Activated naive CD4-positive, alpha-beta T cell treated with anti-CD3 and anti-CD28 coated beads, Interleukin-2, amount 50 U/mL, for 24 hours (primary cell): ENCODE results near the gene HSPB1.
"Not testable (repeated sequence)": the region's sequence is repeated elsewhere in the genome, so short reads cannot be mapped to it uniquely, and the experiment has no call there.

Source experiments
- H3K27ac Mint-ChIP-seq: one replicate; pipeline ENCODE4 v1.8.0; 2021; ENCODE audit warnings: mild to moderate bottlenecking, mixed read lengths
- H3K27me3 Mint-ChIP-seq: one replicate; pipeline ENCODE4 v1.8.0; 2021; ENCODE audit warnings: mixed read lengths
- H3K36me3 Mint-ChIP-seq: one replicate; pipeline ENCODE4 v1.8.0; 2021; ENCODE audit warnings: mixed read lengths
- H3K4me1 Mint-ChIP-seq: one replicate; pipeline ENCODE4 v1.8.0; 2021; ENCODE audit warnings: mixed read lengths
- H3K4me3 Mint-ChIP-seq: one replicate; pipeline ENCODE4 v1.8.0; 2021; ENCODE audit warnings: mild to moderate bottlenecking, mixed read lengths
- H3K9me3 Mint-ChIP-seq: one replicate; pipeline ENCODE4 v1.8.0; 2021; ENCODE audit warnings: mixed read lengths

HSPB1 gene

DNA sequence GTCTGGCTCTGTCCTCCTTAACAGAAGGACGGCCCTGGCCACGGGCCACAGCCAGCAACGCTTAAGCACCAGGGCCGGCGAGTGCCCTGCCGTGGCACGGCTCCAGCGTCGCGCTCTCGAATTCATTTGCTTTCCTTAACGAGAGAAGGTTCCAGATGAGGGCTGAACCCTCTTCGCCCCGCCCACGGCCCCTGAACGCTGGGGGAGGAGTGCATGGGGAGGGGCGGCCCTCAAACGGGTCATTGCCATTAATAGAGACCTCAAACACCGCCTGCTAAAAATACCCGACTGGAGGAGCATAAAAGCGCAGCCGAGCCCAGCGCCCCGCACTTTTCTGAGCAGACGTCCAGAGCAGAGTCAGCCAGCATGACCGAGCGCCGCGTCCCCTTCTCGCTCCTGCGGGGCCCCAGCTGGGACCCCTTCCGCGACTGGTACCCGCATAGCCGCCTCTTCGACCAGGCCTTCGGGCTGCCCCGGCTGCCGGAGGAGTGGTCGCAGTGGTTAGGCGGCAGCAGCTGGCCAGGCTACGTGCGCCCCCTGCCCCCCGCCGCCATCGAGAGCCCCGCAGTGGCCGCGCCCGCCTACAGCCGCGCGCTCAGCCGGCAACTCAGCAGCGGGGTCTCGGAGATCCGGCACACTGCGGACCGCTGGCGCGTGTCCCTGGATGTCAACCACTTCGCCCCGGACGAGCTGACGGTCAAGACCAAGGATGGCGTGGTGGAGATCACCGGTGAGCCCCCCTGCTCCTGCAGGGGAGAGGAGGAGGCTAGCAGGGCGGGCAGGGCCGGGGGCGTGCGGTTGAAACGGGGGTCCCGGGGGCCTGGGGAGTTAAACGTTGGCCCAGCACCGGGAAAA, at the start of gene HSPB1:
TSS of gene HSPB1 (plus strand) at position 327 of the 855 bp plus-strand sequence. CDS start at position 367, 40 bp downstream.
- Mint-ChIP-seq H3K4me3 (peak within 1 kb of the TSS; percentile 85), H3K36me3 (no peaks in the 10 kb centered on the region), H3K27me3 (no peaks in the 10 kb centered on the region), H3K9me3 (no peaks in the 10 kb centered on the region), H3K4me1 (peaks cover 13% of the 10 kb centered on the region), H3K27ac (peak within 1 kb of the TSS; percentile 92)

DNA sequence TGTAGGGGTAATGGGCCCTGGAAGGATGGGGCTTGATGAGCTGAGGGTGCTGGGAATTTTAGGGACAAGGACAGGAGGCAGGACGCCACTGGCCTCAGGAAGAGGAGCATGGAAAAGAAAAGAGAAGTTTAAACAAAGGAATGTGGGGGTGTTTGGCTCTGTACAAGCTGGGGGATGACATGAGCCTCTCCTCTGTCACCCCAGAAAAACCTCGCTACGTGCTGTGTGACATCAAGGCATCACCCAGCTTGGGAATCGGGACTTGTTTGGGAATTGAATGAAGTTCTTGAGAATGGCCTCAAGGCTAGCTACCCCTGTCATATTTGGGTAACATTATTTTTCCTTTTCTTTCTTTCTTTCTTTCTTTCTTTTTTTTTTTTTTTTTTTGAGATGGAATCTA, 47.7 kb upstream of the HSPB1 start:
- Mint-ChIP-seq H3K9me3 (no peaks in the 10 kb centered on the region), H3K36me3 (no peaks in the 10 kb centered on the region), H3K27me3 (peaks cover 6% of the 10 kb centered on the region), H3K27ac (no peak overlapping the region), H3K4me3 (no peak overlapping the region), H3K4me1 (no peaks in the 10 kb centered on the region)

DNA sequence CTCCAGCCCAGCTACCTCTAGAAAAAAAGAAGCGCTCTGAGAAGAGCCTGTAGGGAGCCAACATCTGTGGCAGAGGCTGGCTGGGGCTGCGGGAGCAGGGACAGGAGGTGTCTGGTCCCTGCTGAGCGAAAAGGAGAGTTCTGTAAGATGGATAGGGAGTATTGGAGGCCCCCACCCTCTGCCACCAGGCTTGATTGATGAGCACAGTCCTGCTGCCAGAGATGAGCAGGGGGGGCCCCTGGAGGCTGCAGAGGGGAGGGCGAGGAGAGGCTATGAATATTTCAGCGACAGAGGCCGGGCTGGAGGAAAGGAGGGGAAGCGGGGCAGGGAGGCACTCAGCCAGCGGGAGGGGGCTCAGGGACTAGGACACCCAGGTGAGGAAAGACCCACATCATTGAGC, 44.5 kb upstream of the HSPB1 start:
- no peaks in the 10 kb centered on the region for H3K9me3 Mint-ChIP-seq
- H3K4me3 Mint-ChIP-seq: no peak overlapping the region
- peaks cover 12% of the 10 kb centered on the region for H3K27me3 Mint-ChIP-seq
- no peak overlapping the region for H3K27ac Mint-ChIP-seq
- H3K36me3 Mint-ChIP-seq: no peaks in the 10 kb centered on the region
- no peaks in the 10 kb centered on the region for H3K4me1 Mint-ChIP-seq

DNA sequence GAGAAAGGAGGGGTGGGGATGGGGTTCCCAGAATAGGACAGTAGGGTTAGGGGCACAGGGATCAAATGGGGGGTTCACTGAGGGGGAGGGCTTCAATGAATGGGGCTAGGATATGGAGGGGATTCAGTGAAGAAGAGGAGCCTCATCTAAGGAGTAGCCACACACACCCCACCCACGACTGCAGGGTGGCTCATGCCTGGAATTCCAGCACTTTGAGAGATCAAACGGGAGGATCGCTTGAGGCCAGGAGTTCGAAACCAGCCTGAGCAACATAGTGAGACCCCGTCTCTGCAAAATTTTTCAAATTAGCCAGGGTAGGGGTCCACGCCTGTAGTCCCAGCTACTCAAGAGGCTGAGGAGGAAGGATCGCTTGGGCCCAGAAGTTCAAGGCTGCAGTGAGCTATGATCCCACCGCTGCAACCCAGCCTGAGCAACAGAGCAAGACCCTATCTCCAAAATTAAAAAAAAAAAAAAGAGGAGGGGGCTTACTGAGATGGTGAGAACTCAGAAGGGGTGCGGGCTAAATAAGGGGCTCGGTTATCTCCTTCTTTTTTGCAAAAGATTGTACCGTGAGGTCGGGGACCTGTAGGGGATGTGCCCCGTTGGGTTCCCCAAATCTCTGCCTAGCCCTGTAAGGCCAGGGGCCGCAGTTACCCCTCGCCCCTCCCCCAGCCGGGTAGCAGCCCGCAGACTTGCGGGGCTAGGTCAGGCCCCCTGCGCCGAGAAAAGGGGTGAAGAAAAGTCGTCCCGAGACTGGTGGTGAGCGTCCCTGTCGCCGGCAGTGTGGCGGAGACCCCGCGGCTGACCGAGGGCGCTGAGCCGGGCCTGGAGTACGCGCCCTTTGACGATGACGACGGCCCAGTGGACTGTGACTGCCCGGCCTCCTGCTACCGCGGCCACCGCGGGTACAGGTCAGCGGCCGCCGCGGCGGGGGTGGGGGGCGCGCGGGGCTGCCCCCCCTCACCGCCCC, 43.1 kb upstream of the HSPB1 start:
- Mint-ChIP-seq H3K27me3 (peaks cover 13% of the 10 kb centered on the region), H3K9me3 (no peaks in the 10 kb centered on the region), H3K27ac (no peak overlapping the region), H3K4me3 (peak overlapping the region; percentile 47), H3K36me3 (no peaks in the 10 kb centered on the region), H3K4me1 (no peaks in the 10 kb centered on the region)

DNA sequence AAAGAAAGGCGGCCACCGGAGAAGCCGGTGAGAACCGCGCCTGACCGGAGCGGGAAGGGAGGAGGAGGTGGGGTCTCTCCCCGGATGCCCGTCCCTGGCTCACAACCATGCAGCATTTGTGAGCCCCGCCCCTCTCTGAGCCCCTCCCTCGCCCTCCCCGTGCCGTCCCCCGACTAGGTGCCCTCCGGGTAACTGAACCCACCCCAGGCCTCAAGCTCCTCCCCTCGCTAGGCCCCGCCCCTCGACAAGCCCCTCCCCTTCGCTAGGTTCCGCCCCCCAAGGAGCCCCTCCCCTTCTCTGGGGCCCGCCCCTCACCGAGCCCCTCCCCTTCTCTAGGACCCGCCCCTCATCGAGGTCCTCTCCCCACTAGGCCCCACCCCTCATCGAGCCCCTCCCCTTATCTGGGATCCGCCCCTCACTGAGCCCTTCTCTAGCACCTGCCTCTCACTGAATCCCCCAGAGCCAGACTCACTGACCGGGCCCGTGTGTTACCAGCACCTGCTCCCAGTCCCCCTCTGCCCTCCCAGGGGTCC, 42.2 kb upstream of the HSPB1 start:
- H3K27me3 Mint-ChIP-seq: peaks cover 17% of the 10 kb centered on the region
- no peak overlapping the region for H3K4me3 Mint-ChIP-seq
- no peaks in the 10 kb centered on the region for H3K36me3 Mint-ChIP-seq

GRCh38 chr7:76261329-76261728, 41.1 kb upstream of the HSPB1 start:
- Mint-ChIP-seq H3K4me3 (no peak overlapping the region), H3K27ac (no peak overlapping the region)

More for the DNA sequence above, 42.2 kb upstream of the HSPB1 start:
- Mint-ChIP-seq H3K27ac (no peak overlapping the region), H3K4me1 (no peaks in the 10 kb centered on the region), H3K9me3 (no peaks in the 10 kb centered on the region)

DNA sequence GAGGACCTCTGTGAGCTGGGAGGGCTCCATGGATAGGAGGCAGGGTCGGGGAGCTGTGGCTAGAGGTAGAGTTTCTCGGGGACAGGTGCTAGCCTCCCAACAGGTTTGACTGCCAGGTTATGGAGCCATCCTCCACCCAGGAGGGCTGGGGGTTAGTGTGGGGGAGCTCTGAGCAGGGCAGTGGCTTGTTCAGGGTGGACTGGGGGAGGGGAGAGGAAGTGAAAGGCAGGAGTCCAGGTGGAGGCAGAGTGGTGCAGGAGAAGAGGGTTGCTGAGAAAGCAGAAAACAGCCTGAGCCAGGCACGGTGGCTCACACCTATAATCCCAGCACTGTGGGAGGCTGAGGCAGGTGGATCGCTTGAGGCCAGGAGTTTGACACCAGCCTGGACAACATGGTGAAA, 40.5 kb upstream of the HSPB1 start:
- Mint-ChIP-seq H3K36me3 (no peaks in the 10 kb centered on the region), H3K27me3 (peaks cover 18% of the 10 kb centered on the region), H3K4me3 (no peak overlapping the region), H3K27ac (no peak overlapping the region), H3K4me1 (no peaks in the 10 kb centered on the region), H3K9me3 (no peaks in the 10 kb centered on the region)

More at GRCh38 chr7:76261329-76261728, 41.1 kb upstream of the HSPB1 start:
- Mint-ChIP-seq H3K4me1 (no peaks in the 10 kb centered on the region), H3K27me3 (peaks cover 18% of the 10 kb centered on the region), H3K36me3 (no peaks in the 10 kb centered on the region), H3K9me3 (no peaks in the 10 kb centered on the region)

- H3K27me3 Mint-ChIP-seq: peaks cover 18% of the 10 kb centered on the region
- H3K27ac Mint-ChIP-seq: no peak overlapping the region
Observed at GRCh38 chr7:76262683-76263402, 39.6 kb upstream of the HSPB1 start.

DNA sequence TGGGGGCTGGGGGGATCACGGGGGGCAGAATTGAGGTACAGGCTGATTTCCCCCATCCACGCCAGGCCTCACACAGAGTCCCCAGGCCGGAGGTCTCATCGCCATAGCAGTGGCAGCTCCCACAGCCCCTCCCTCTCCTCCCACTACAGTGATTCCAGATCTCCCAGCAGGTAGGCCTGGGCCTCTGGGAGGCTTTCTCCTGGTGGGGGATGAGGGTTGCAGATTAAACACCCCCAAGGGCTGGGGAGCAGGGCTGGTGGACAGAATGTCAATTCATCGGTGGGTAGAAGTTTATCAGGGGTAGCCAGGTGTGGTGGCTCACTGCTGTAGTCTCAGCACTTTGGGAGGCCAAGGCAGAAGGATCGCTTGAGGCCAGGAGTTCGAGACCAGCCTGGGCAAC, 37.2 kb upstream of the HSPB1 start:
- peaks cover 21% of the 10 kb centered on the region for H3K27me3 Mint-ChIP-seq
- H3K27ac Mint-ChIP-seq: no peak overlapping the region
- H3K4me3 Mint-ChIP-seq: no peak overlapping the region
- no peaks in the 10 kb centered on the region for H3K4me1 Mint-ChIP-seq
- no peaks in the 10 kb centered on the region for H3K9me3 Mint-ChIP-seq
- H3K36me3 Mint-ChIP-seq: no peaks in the 10 kb centered on the region

More at GRCh38 chr7:76262683-76263402, 39.6 kb upstream of the HSPB1 start:
- Mint-ChIP-seq H3K9me3 (no peaks in the 10 kb centered on the region), H3K36me3 (no peaks in the 10 kb centered on the region), H3K4me1 (no peaks in the 10 kb centered on the region), H3K4me3 (no peak overlapping the region)

DNA sequence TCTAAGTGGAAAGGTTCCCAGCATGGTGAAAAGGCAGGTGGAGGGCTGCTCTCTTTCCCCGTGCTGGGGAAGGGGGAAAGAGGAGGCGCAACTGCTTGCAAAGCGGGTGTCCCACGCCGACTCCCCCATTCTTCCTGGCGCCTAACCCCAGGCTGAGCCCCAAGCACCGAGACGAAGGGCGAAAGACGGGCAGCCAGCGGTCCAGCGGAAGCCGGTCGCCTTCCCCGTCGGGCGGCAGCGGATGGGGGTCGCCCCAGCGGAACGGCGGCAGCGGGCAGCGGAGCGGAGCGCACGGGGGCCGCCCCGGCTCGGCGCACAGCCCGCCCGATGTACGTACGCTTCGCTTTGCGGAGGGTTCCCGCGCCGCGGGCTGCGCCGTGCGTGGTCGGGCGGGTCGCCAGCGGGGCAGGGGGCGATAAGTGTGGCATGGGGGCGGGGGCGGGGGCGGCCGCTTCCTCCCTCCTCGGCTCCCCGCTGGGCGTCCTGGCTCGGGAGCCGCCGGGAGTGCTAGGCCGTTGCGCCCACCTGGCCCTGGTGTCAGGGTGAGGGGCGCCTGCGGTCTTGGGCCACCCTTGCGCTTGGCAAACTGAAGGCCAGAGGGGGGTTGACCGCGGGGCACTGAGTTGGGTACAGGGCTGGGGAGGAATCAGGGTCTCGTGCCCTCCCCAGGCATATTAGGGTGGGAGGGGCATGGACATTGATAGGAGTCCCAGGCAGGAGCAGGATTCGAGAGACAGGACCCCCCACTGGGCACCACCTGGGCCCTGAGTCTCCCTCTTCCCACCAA, 35.2 kb upstream of the HSPB1 start:
- H3K36me3 Mint-ChIP-seq: no peaks in the 10 kb centered on the region
- no peaks in the 10 kb centered on the region for H3K4me1 Mint-ChIP-seq
- no peak overlapping the region for H3K27ac Mint-ChIP-seq
- peaks cover 17% of the 10 kb centered on the region for H3K27me3 Mint-ChIP-seq
- H3K9me3 Mint-ChIP-seq: no peaks in the 10 kb centered on the region
- H3K4me3 Mint-ChIP-seq: peak overlapping the region; percentile 36

- no peaks in the 10 kb centered on the region for H3K36me3 Mint-ChIP-seq
- peaks cover 15% of the 10 kb centered on the region for H3K27me3 Mint-ChIP-seq
- no peaks in the 10 kb centered on the region for H3K9me3 Mint-ChIP-seq
- no peak overlapping the region for H3K4me3 Mint-ChIP-seq
- H3K27ac Mint-ChIP-seq: no peak overlapping the region
- peaks cover 2% of the 10 kb centered on the region for H3K4me1 Mint-ChIP-seq
Observed at GRCh38 chr7:76267894-76268183, 34.6 kb upstream of the HSPB1 start.

DNA sequence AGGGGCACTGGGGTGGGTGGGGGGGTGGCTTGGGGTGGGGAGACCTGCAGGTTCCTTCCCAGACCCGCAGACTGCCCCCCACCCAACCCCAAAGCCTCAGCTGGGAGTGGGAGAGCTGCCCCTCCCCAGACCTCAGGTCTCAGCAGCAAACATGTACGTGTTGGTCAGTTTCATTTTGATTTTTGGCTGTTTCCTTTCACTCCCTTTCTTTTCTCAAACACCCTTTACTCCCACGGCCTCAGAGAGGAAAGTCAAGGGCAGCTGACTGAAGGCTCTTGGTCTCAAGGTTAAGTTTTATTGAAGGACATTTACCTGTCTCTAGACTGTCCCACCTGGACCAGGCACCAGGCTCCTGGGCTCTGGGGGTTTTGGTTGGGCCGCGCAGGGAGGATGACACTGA, 34.1 kb upstream of the HSPB1 start:
- Mint-ChIP-seq H3K27ac (no peak overlapping the region), H3K36me3 (no peaks in the 10 kb centered on the region), H3K4me1 (peaks cover 5% of the 10 kb centered on the region), H3K27me3 (peaks cover 14% of the 10 kb centered on the region), H3K4me3 (no peak overlapping the region), H3K9me3 (no peaks in the 10 kb centered on the region)

GRCh38 chr7:76269895-76270294, 32.6 kb upstream of the HSPB1 start:
- H3K27ac Mint-ChIP-seq: no peak overlapping the region
- H3K27me3 Mint-ChIP-seq: peaks cover 10% of the 10 kb centered on the region
- peaks cover 9% of the 10 kb centered on the region for H3K4me1 Mint-ChIP-seq
- H3K4me3 Mint-ChIP-seq: no peak overlapping the region
- no peaks in the 10 kb centered on the region for H3K36me3 Mint-ChIP-seq
- H3K9me3 Mint-ChIP-seq: no peaks in the 10 kb centered on the region

DNA sequence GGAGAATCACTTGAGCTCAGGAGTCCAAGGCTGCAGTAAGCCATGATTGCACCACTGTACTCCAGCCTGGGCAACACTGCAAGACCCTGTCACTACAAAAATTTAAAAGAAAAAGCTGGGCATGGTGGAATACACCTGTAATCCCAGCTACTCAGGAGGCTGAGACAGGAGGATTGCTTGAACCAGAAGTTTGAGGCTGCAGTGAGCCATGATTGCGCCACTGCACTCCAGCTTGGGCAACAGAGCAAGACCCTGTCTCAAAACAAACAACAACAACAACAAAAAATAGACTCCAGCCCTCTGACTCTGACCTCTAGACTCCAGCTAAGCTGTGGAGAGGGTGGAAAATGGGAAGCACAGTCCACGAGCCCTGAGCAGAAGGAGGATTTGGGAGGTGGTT, 31.1 kb upstream of the HSPB1 start:
- not testable (repeated sequence) for H3K4me1 Mint-ChIP-seq, H3K27ac Mint-ChIP-seq
- peaks cover 13% of the 10 kb centered on the region for H3K27me3 Mint-ChIP-seq

GRCh38 chr7:76272142-76272541, 30.3 kb upstream of the HSPB1 start:
- peaks cover 13% of the 10 kb centered on the region for H3K27me3 Mint-ChIP-seq
- H3K4me1 Mint-ChIP-seq: peaks cover 9% of the 10 kb centered on the region
- H3K27ac Mint-ChIP-seq: no peak overlapping the region
- H3K4me3 Mint-ChIP-seq: no peak overlapping the region
- H3K9me3 Mint-ChIP-seq: no peaks in the 10 kb centered on the region
- no peaks in the 10 kb centered on the region for H3K36me3 Mint-ChIP-seq

More for the DNA sequence above, 31.1 kb upstream of the HSPB1 start:
- not testable (repeated sequence) for H3K9me3 Mint-ChIP-seq, H3K4me3 Mint-ChIP-seq, H3K36me3 Mint-ChIP-seq
